Mesenchymal stem cell (in vitro differentiated cells and primary cell): Measurements from ENCODE around the gene CNOT1.

Source experiments
- DNase-seq: peaks from one replicate; pipeline ENCODE4 v3.0.0-alpha.2; 2013
- H2AFZ ChIP-seq: one replicate; pipeline ENCODE4 v1.6.1; 2013; ENCODE audit warnings: low read depth, mild to moderate bottlenecking, control low read depth, inconsistent platforms, low read length, moderate library complexity
- H2AK5ac ChIP-seq: 2 replicates; pipeline ENCODE4 v1.6.1; 2013; ENCODE audit warnings: low read length, moderate library complexity, mild to moderate bottlenecking, inconsistent platforms; ENCODE audit not compliant: severe bottlenecking
- H2BK120ac ChIP-seq: one replicate; pipeline ENCODE4 v1.6.1; 2013; ENCODE audit warnings: low read depth, mild to moderate bottlenecking, inconsistent platforms, low read length, moderate library complexity
- H2BK12ac ChIP-seq, 2 experiments: one replicate each; pipeline ENCODE4 v1.6.1; 2013; ENCODE audit warnings: inconsistent platforms in 2 of 2, low read length in 2 of 2, mild to moderate bottlenecking in 2 of 2, moderate library complexity in 2 of 2, control low read depth in 1 of 2
- H2BK15ac ChIP-seq: one replicate; pipeline ENCODE4 v1.6.1; 2013; ENCODE audit warnings: mild to moderate bottlenecking, low read depth, inconsistent platforms; ENCODE audit not compliant: poor library complexity, severe bottlenecking
- H2BK5ac ChIP-seq: 2 replicates; pipeline ENCODE4 v1.6.1; 2013; ENCODE audit warnings: low read depth, mild to moderate bottlenecking, low read length, control low read depth, inconsistent platforms; ENCODE audit not compliant: poor library complexity, severe bottlenecking
- H3K14ac ChIP-seq, 2 experiments: one replicate each; pipeline ENCODE4 v1.6.1; 2013; ENCODE audit warnings: inconsistent platforms in 2 of 2, low read length in 2 of 2, control low read depth in 1 of 2, mild to moderate bottlenecking in 1 of 2, moderate library complexity in 1 of 2
- H3K18ac ChIP-seq, 2 experiments: one replicate each; pipeline ENCODE4 v1.6.1; 2013; ENCODE audit warnings: inconsistent platforms in 2 of 2, low read length in 2 of 2, control low read depth in 1 of 2, low read depth in 1 of 2, mild to moderate bottlenecking in 1 of 2
- H3K23ac ChIP-seq, 2 experiments: one replicate each; pipeline ENCODE4 v1.6.1; 2013; ENCODE audit warnings: inconsistent platforms in 2 of 2, low read length in 2 of 2, mild to moderate bottlenecking in 2 of 2, moderate library complexity in 2 of 2, control low read depth in 1 of 2
- H3K27ac ChIP-seq: 2 replicates; pipeline ENCODE4 v1.5.1; 2013; ENCODE audit warnings: mild to moderate bottlenecking, moderate library complexity, low read length, control low read depth, inconsistent platforms; ENCODE audit not compliant: poor library complexity, severe bottlenecking
- H3K27me3 ChIP-seq, 2 experiments: 2 replicates each; pipeline versions ENCODE4 v1.6.1 to v1.7.0; 2013; ENCODE audit warnings: low read length in 2 of 2, mild to moderate bottlenecking in 2 of 2, moderate library complexity in 2 of 2, control low read depth in 1 of 2, inconsistent platforms in 1 of 2; ENCODE audit not compliant: control insufficient read depth in 1 of 2, insufficient read depth in 1 of 2
- H3K36me3 ChIP-seq, 2 experiments: 2 replicates each; pipeline versions ENCODE4 v1.6.1 to v1.7.0; 2013; ENCODE audit warnings: low read length in 2 of 2, control low read depth in 1 of 2, inconsistent platforms in 1 of 2, low read depth in 1 of 2, mild to moderate bottlenecking in 1 of 2; ENCODE audit not compliant: insufficient read depth in 2 of 2, control insufficient read depth in 1 of 2
- H3K4ac ChIP-seq, 2 experiments: one replicate each; pipeline ENCODE4 v1.6.1; 2013; ENCODE audit warnings: inconsistent platforms in 2 of 2, low read length in 2 of 2, mild to moderate bottlenecking in 2 of 2, moderate library complexity in 2 of 2, control low read depth in 1 of 2, low read depth in 1 of 2
- H3K4me1 ChIP-seq: 2 replicates; pipeline ENCODE4 v1.6.1; 2013; ENCODE audit warnings: low read depth, low read length, control low read depth; ENCODE audit not compliant: control insufficient read depth, insufficient read depth
- H3K4me2 ChIP-seq: 2 replicates; pipeline ENCODE4 v1.6.1; 2013; ENCODE audit warnings: low read length, mild to moderate bottlenecking, inconsistent platforms; ENCODE audit not compliant: poor library complexity, severe bottlenecking
- H3K4me3 ChIP-seq, 2 experiments: 2 replicates each; pipeline versions ENCODE4 v1.5.1 to v1.7.0; 2013; ENCODE audit warnings: low read length in 2 of 2, mild to moderate bottlenecking in 2 of 2, control low read depth in 1 of 2, low read depth in 1 of 2; ENCODE audit not compliant: insufficient read depth in 1 of 2
- H3K79me1 ChIP-seq: replicated peaks from 2 replicates; pipeline ENCODE4 v1.6.1; 2013; ENCODE audit warnings: mild to moderate bottlenecking, control low read depth, low read length, inconsistent platforms; ENCODE audit not compliant: poor library complexity, severe bottlenecking
- H3K9ac ChIP-seq: 2 replicates; pipeline ENCODE4 v1.7.0; 2013; ENCODE audit warnings: mild to moderate bottlenecking, low read length, moderate library complexity
- H3K9me3 ChIP-seq: 2 replicates; pipeline ENCODE4 v1.7.0; 2013; ENCODE audit warnings: mild to moderate bottlenecking, low read length; ENCODE audit not compliant: control insufficient read depth
- H4K8ac ChIP-seq: one replicate; pipeline ENCODE4 v1.6.1; 2013; ENCODE audit warnings: inconsistent platforms, mild to moderate bottlenecking, low read length, moderate library complexity
- H4K91ac ChIP-seq: one replicate; pipeline ENCODE4 v1.6.1; 2013; ENCODE audit warnings: mild to moderate bottlenecking, low read length, inconsistent platforms
- WGBS: methylation state at CpG from one replicate; pipeline ENCODE4 v1.1.7; 2013; ENCODE audit warnings: mixed read lengths; 5-methylcytosine and 5-hydroxymethylcytosine counted together

CNOT1 gene

GRCh38 chr16:58652741-58653140 is 23.1 kb upstream of the CNOT1 start:
- H3K4me1 ChIP-seq: peaks cover 2% of the 10 kb centered on the region
- H4K8ac ChIP-seq: no peak overlapping the region
- H4K91ac ChIP-seq: no peak overlapping the region
- no peak overlapping the region for H2BK120ac ChIP-seq
- WGBS: 28% methylated on average over 3 of the region's 3 CpGs
- no peak overlapping the region for H3K4me2 ChIP-seq
- no peak overlapping the region for H2BK15ac ChIP-seq
- H2BK12ac ChIP-seq: no peak overlapping the region
- H3K9me3 ChIP-seq: no peaks in the 10 kb centered on the region
- H3K4ac ChIP-seq: no peak overlapping the region
- H2AK5ac ChIP-seq: no peak overlapping the region
- peaks cover 0 to 13% of the 10 kb centered on the region in 2 experiments for H3K27me3 ChIP-seq
- H2AFZ ChIP-seq: no peak overlapping the region
- H3K27ac ChIP-seq: no peak overlapping the region
- no peak overlapping the region for H3K14ac ChIP-seq
- H3K36me3 ChIP-seq: no peaks in the 10 kb centered on the region
- DNase-seq: peak; percentile 40
- H2BK5ac ChIP-seq: no peak overlapping the region
- H3K9ac ChIP-seq: no peak overlapping the region
- no peak overlapping the region for H3K18ac ChIP-seq
- no peak overlapping the region for H3K4me3 ChIP-seq
- H3K79me1 ChIP-seq: no peaks in the 10 kb centered on the region
- H3K23ac ChIP-seq: no peak overlapping the region

- Histone ChIP-seq H2BK120ac (no peak overlapping the region), H2BK15ac (no peak overlapping the region), H2AK5ac (no peak overlapping the region), H3K27ac (no peak overlapping the region), H3K4ac (no peak overlapping the region), H3K27me3 (peaks cover 0 to 13% of the 10 kb centered on the region in 2 experiments), H3K4me2 (no peak overlapping the region), H2AFZ (no peak overlapping the region), H3K18ac (no peak overlapping the region), H4K8ac (no peak overlapping the region), H3K36me3 (no peaks in the 10 kb centered on the region), H3K79me1 (no peaks in the 10 kb centered on the region), H2BK5ac (no peak overlapping the region), H3K14ac (no peak overlapping the region), H3K9ac (peak overlapping the region; percentile 18), H3K9me3 (no peaks in the 10 kb centered on the region), H3K4me1 (peaks cover 2% of the 10 kb centered on the region), H3K23ac (no peak overlapping the region), H2BK12ac (no peak overlapping the region), H3K4me3 (no peak overlapping the region), H4K91ac (no peak overlapping the region)
- 60% methylated on average over 3 of the region's 3 CpGs for WGBS
- DNase-seq: no peak
Observed at GRCh38 chr16:58651965-58652348, 22.3 kb upstream of the CNOT1 start.

- H3K27ac ChIP-seq: no peak overlapping the region
- H4K91ac ChIP-seq: no peak overlapping the region
- H3K4ac ChIP-seq: peak overlapping the region in 1 of 2 experiments; percentile 6
- no peaks in the 10 kb centered on the region for H3K9me3 ChIP-seq
- 93% methylated on average over 3 of the region's 3 CpGs for WGBS
- no peak overlapping the region for H3K23ac ChIP-seq
- no peaks in the 10 kb centered on the region for H3K36me3 ChIP-seq
- no peak overlapping the region for H2AFZ ChIP-seq
- no peaks in the 10 kb centered on the region for H3K79me1 ChIP-seq
- peaks cover 0 to 13% of the 10 kb centered on the region in 2 experiments for H3K27me3 ChIP-seq
- H3K9ac ChIP-seq: no peak overlapping the region
- H2BK5ac ChIP-seq: no peak overlapping the region
- H3K4me3 ChIP-seq: no peak overlapping the region
- no peak overlapping the region for H3K18ac ChIP-seq
- H3K14ac ChIP-seq: no peak overlapping the region
- no peak overlapping the region for H2BK15ac ChIP-seq
- no peak overlapping the region for H4K8ac ChIP-seq
- H3K4me2 ChIP-seq: no peak overlapping the region
- DNase-seq: no peak
- H2BK12ac ChIP-seq: no peak overlapping the region
- no peak overlapping the region for H2BK120ac ChIP-seq
- peaks cover 2% of the 10 kb centered on the region for H3K4me1 ChIP-seq
- no peak overlapping the region for H2AK5ac ChIP-seq
Observed at GRCh38 chr16:58649707-58650106, 20.1 kb upstream of the CNOT1 start.

GRCh38 chr16:58647107-58647506 is 17.5 kb upstream of the CNOT1 start:
- Histone ChIP-seq H3K23ac (no peak overlapping the region), H3K27ac (no peak overlapping the region), H4K91ac (no peak overlapping the region), H3K4me1 (peaks cover 2% of the 10 kb centered on the region), H2BK15ac (no peak overlapping the region), H3K9ac (no peak overlapping the region), H3K14ac (no peak overlapping the region), H3K18ac (no peak overlapping the region), H3K27me3 (peaks cover 0 to 3% of the 10 kb centered on the region in 2 experiments), H3K79me1 (no peaks in the 10 kb centered on the region), H3K4ac (no peak overlapping the region), H2AK5ac (no peak overlapping the region), H2AFZ (no peak overlapping the region), H2BK120ac (no peak overlapping the region), H3K4me2 (no peak overlapping the region), H2BK5ac (no peak overlapping the region), H2BK12ac (no peak overlapping the region), H3K4me3 (no peak overlapping the region), H3K36me3 (no peaks in the 10 kb centered on the region), H3K9me3 (no peaks in the 10 kb centered on the region), H4K8ac (no peak overlapping the region)
- WGBS: 85% methylated on average over 3 of the region's 4 CpGs
- no peak for DNase-seq
